SK-N-MC (cell line): ENCODE data around the gene SPEM1.

Source experiments
- EZH2 ChIP-seq: fragments of 200-600 bp; sonication (generic); IDR thresholded peaks from one replicate; pipeline ENCODE4 v1.6.1; 2017; ENCODE audit warnings: antibody characterized with exemption
- FOXP2 ChIP-seq: optimal IDR thresholded peaks from 2 replicates; pipeline ENCODE3; 2011; ENCODE audit warnings: mild to moderate bottlenecking, moderate library complexity; ENCODE audit not compliant: insufficient read depth; ENCODE audit errors: extremely low read length, control extremely low read depth
- POLR2AphosphoS5 ChIP-seq: IDR thresholded peaks from 2 replicates; pipeline ENCODE4 v1.6.1; 2012; ENCODE audit warnings: mild to moderate bottlenecking, low read depth, low read length, borderline replicate concordance

- no peak for TF ChIP-seq EZH2
- no peak for TF ChIP-seq POLR2AphosphoS5
- TF ChIP-seq FOXP2, result no peak
These were observed 5.3 kb upstream of the SPEM1 start for GRCh38 chr17:7414837-7415236.
